Suprapubic skin (tissue), 4 donors: Measurements from ENCODE around the gene FAM9C. TPM values are rescaled to one million over a fixed set of nuclear protein-coding genes. Genes with fewer than 3 reads are reported as not detected.

Source experiments
- DNase-seq, 2 donors: peaks; one replicate each; pipeline ENCODE4 v3.0.0-alpha.2; 2019; ENCODE audit warnings: low spot score in 2 of 2
- H3K27ac ChIP-seq: fragments of 200-600 bp; sonication (generic); one replicate; pipeline ENCODE4 v1.5.1; 2019
- H3K27me3 ChIP-seq: fragments of 200-600 bp; sonication (generic); one replicate; pipeline ENCODE4 v1.5.1; 2019
- H3K36me3 ChIP-seq: fragments of 200-600 bp; sonication (generic); one replicate; pipeline ENCODE4 v1.5.1; 2019
- H3K4me1 ChIP-seq: fragments of 200-600 bp; sonication (generic); one replicate; pipeline ENCODE4 v1.5.1; 2019
- H3K4me3 ChIP-seq: fragments of 200-600 bp; sonication (generic); one replicate; pipeline ENCODE4 v1.5.1; 2019; ENCODE audit warnings: mild to moderate bottlenecking
- H3K9me3 ChIP-seq: fragments of 200-600 bp; sonication (generic); one replicate; pipeline ENCODE4 v1.5.1; 2019
- EP300 ChIP-seq: sonication (generic); formaldehyde crosslinking; IDR thresholded peaks from one replicate; pipeline ENCODE4 v1.6.1; 2017; ENCODE audit warnings: antibody characterized with exemption
- POLR2A ChIP-seq, 2 donors: fragments of 450-650 bp; IDR thresholded peaks; one replicate each; pipeline ENCODE4 v1.6.1; 2017; ENCODE audit warnings: antibody characterized with exemption in 2 of 2, mild to moderate bottlenecking in 2 of 2, moderate library complexity in 2 of 2
- POLR2AphosphoS5 ChIP-seq, 3 donors: sonication (generic); formaldehyde crosslinking; IDR thresholded peaks; one replicate each; pipeline ENCODE4 v1.6.1; 2017; ENCODE audit warnings: antibody characterized with exemption in 3 of 3
- WGBS: methylation state at CpG from one replicate; pipeline ENCODE4 v1.1.5; 2018; 5-methylcytosine and 5-hydroxymethylcytosine counted together
- total RNA-seq, 4 donors: library from RNA; depleted of rRNA; stranded (reverse); fragments of >200 nt; gene quantifications; one replicate each; pipeline ENCODE4 v1.1.0, GENCODE V29; 2016
- TF ChIP-seq, protein P1 (sequence below), 2 donors: fragments of 200-600 bp in 1 of 2; fragments of 450-650 bp in 1 of 2; sonication (generic) in 1 of 2; IDR thresholded peaks; one replicate each; pipeline ENCODE4 v1.5.1; 2016 to 2019; ENCODE audit warnings: antibody characterized with exemption in 2 of 2, mild to moderate bottlenecking in 1 of 2, moderate library complexity in 1 of 2

FAM9C gene
- total RNA-seq, 4 donors from 2014 or later, result not detected

DNA sequence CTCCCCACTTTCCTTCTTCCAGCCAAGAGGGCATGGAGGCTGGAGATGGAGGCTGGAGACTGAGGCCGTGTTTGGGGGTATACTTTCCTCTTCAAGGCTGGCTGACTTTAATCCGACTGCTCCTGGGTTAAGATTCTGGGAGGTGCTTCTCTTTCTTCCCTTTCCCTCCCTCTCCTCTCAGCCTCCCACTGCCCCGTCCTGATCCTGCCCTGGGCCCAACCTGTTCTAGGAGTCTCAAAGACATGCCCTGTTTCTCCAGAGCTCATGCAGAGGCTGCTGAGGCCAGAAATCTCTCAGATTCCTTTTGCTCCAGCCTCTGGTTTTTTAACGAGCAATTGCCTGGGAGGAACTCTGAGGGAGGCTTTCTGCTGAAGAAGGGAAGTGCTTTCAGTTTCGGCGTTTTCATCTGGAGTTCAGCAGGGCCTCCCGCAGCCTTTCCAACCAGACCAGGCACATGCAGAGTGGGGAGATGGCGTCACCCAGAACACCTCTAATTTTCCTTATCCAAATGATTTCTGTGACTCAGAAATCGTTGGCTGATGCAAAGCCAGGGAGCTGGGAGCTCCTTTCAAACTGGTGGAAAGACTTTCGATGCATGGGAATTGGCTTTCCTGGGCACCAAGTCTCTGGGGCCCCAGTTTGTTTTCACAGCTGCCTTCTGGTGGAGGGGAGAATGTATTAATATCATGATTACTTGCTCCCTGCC is 34.5 kb upstream of the FAM9C start:
- Histone ChIP-seq H3K27me3 (no peaks in the 10 kb centered on the region), H3K36me3 (no peaks in the 10 kb centered on the region), H3K27ac (peak overlapping the region; percentile 54), H3K4me1 (peaks cover 6% of the 10 kb centered on the region), H3K9me3 (no peaks in the 10 kb centered on the region), H3K4me3 (peak overlapping the region; percentile 9)
- whole genome bisulfite sequencing, result 61% methylated on average over 6 of the region's 10 CpGs
- TF ChIP-seq POLR2A (IDR thresholded peaks at IDR 0.05) (no peak), EP300 (no peak), POLR2AphosphoS5 (IDR thresholded peaks at IDR 0.05) (no peak)
- TF ChIP-seq, protein P1, sequence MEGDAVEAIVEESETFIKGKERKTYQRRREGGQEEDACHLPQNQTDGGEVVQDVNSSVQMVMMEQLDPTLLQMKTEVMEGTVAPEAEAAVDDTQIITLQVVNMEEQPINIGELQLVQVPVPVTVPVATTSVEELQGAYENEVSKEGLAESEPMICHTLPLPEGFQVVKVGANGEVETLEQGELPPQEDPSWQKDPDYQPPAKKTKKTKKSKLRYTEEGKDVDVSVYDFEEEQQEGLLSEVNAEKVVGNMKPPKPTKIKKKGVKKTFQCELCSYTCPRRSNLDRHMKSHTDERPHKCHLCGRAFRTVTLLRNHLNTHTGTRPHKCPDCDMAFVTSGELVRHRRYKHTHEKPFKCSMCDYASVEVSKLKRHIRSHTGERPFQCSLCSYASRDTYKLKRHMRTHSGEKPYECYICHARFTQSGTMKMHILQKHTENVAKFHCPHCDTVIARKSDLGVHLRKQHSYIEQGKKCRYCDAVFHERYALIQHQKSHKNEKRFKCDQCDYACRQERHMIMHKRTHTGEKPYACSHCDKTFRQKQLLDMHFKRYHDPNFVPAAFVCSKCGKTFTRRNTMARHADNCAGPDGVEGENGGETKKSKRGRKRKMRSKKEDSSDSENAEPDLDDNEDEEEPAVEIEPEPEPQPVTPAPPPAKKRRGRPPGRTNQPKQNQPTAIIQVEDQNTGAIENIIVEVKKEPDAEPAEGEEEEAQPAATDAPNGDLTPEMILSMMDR (IDR thresholded peaks at IDR 0.05), result no peak
- DNase-seq, result no peak

GRCh38 chrX:13077168-13077567 is 32.7 kb upstream of the FAM9C start:
- TF ChIP-seq POLR2A (IDR thresholded peaks at IDR 0.05) (no peak), POLR2AphosphoS5 (IDR thresholded peaks at IDR 0.05) (no peak), EP300 (no peak)
- TF ChIP-seq, protein P1 (IDR thresholded peaks at IDR 0.05), result no peak
- H3K27ac ChIP-seq, result no peak overlapping the region
- DNase-seq, result no peak
- WGBS, result 57% methylated on average over 2 of the region's 2 CpGs
- peaks cover 6% of the 10 kb centered on the region for H3K4me1 ChIP-seq
- no peaks in the 10 kb centered on the region for H3K27me3 ChIP-seq
- no peak overlapping the region for H3K4me3 ChIP-seq
- H3K36me3 ChIP-seq, result no peaks in the 10 kb centered on the region
- H3K9me3 ChIP-seq, result no peaks in the 10 kb centered on the region

DNA sequence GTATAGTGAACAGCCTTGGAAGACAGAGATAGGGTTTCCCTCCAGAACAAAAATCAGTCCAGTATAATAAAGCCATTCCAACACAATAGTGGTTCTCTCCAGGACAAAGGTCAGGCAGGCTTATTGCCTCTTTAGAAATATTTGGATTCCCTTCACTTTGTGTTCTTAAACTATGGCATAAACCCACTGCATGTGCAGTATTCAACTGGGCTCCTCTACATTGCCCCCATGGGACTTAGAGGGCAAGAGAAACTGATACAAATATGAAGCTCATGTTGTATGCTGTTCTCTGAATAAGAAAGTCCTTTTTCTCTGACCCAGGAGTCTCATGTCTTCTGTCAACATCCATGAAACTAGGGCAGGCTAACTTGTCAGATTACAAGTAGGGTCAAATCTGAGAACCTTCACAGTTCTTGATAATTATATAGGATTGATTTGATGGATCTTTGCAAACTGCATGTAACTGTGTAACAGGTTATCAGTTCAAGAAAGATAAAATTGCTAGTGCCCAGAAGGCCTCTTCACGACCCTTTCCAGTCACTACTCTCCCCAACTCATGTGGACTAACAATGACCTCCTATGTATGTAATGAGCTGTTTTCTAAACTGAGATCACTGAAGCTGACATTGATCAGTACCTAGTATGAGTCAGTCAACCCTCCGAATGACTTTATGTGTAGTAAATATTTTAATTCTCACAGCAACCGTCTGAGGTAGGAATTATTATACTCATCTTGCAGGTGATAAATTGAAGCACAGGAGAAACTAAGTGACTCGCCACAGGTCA is 31.9 kb upstream of the FAM9C start:
- Histone ChIP-seq H3K36me3 (no peaks in the 10 kb centered on the region), H3K27me3 (no peaks in the 10 kb centered on the region), H3K4me1 (peaks cover 6% of the 10 kb centered on the region), H3K9me3 (no peaks in the 10 kb centered on the region), H3K27ac (no peak overlapping the region), H3K4me3 (no peak overlapping the region)
- no peak for DNase-seq
- WGBS, result 83% methylated on average over 4 of the region's 4 CpGs
- no peak for TF ChIP-seq EP300
- TF ChIP-seq, protein P1 (IDR thresholded peaks at IDR 0.05), result no peak
- TF ChIP-seq POLR2A (IDR thresholded peaks at IDR 0.05), result no peak
- no peak for TF ChIP-seq POLR2AphosphoS5 (IDR thresholded peaks at IDR 0.05)

GRCh38 chrX:13074297-13075262 is 30.2 kb upstream of the FAM9C start:
- no peak overlapping the region for H3K4me3 ChIP-seq
- no peak for DNase-seq
- H3K4me1 ChIP-seq, result peaks cover 6% of the 10 kb centered on the region
- no peaks in the 10 kb centered on the region for H3K36me3 ChIP-seq
- TF ChIP-seq POLR2A (IDR thresholded peaks at IDR 0.05), result no peak
- no peak for TF ChIP-seq EP300
- TF ChIP-seq, protein P1 (IDR thresholded peaks at IDR 0.05), result no peak
- TF ChIP-seq POLR2AphosphoS5 (IDR thresholded peaks at IDR 0.05), result no peak
- H3K27ac ChIP-seq, result no peak overlapping the region
- H3K27me3 ChIP-seq, result no peaks in the 10 kb centered on the region
- WGBS, result 84% methylated on average over 9 of the region's 9 CpGs
- no peaks in the 10 kb centered on the region for H3K9me3 ChIP-seq
